ENCODE data around the gene PDE4A. TPM values are rescaled to one million over a fixed set of nuclear protein-coding genes. Genes with fewer than 3 reads are reported as not detected.

Gene PDE4A
- polyA plus RNA-seq, 2 of the 4 experiments (the other 2 are of a cell fraction), result 1.2 to 3.7 TPM

GRCh38 chr19:10388957-10389356, 31.4 kb upstream of the PDE4A start:
- WGBS (ENCODE audit: missing lambda C conversion rate), result 8% methylated on average over 3 of the region's 3 CpGs
- no peak overlapping the region for H3K4me3 ChIP-seq
- TF ChIP-seq EHF (CRISPR knock-in tag; IDR thresholded peaks at IDR 0.05) (no peak), CEBPB (IDR thresholded peaks at IDR 0.05) (no peak), RNF2 (IDR thresholded peaks at IDR 0.05; ENCODE audit: borderline replicate concordance, low read depth) (no peak), RAD21 (conservative IDR thresholded peaks at IDR 0.05 in 1 of 2, IDR thresholded peaks at IDR 0.05 in 1 of 2) (peak; percentile 81 to 82), CBX8 (IDR thresholded peaks at IDR 0.05) (no peak), SMC3 (IDR thresholded peaks at IDR 0.05) (peak; percentile 85), ZNF302 (CRISPR knock-in tag; IDR thresholded peaks at IDR 0.05) (no peak), RCOR1 (IDR thresholded peaks at IDR 0.05; ENCODE audit: low read depth, low read length) (no peak), ZSCAN20 (CRISPR knock-in tag; IDR thresholded peaks at IDR 0.05) (no peak), BHLHE40 (IDR thresholded peaks at IDR 0.05; ENCODE audit: low read depth, low read length) (no peak), RFX5 (IDR thresholded peaks at IDR 0.05) (no peak), SREBF2 (IDR thresholded peaks at IDR 0.05) (no peak), MAX (IDR thresholded peaks at IDR 0.05) (no peak), JUNB (IDR thresholded peaks at IDR 0.05) (no peak), CTCF (IDR thresholded peaks at IDR 0.05) (peak; percentile 81), EHMT2 (IDR thresholded peaks at IDR 0.05; ENCODE audit: low read depth) (no peak), HOXA7 (CRISPR knock-in tag; IDR thresholded peaks at IDR 0.05) (no peak), BCL3 (IDR thresholded peaks at IDR 0.05) (no peak), FOSL2 (IDR thresholded peaks at IDR 0.05) (no peak), FOSL2 (CRISPR knock-in tag; IDR thresholded peaks at IDR 0.05) (no peak), POLR2AphosphoS2 (conservative IDR thresholded peaks at IDR 0.05; ENCODE audit: low read length) (no peak; the same call in 1 of the 2 replicates)
- FAIRE-seq, result no peak
- DNase-seq (ENCODE audit: low read depth in 1 of 2, low spot score in 1 of 2), result peak; percentile 45 to 77
- CTCF ChIA-PET, result interaction anchor here (0.6 to 5.4 kb wide), 40 partner anchors 8 to 462 kb away, joined by 3 to 104 read pairs (median 4); partner anchors contain the start of genes EIF3G, FDX2, ICAM1 and ICAM5
- ATAC-seq, result peak; percentile 75 to 79
- H3K9me3 ChIP-seq, result no peaks in the 10 kb centered on the region
- no peak overlapping the region for H3K4me2 ChIP-seq
- H3K27ac ChIP-seq, result no peak overlapping the region
- POLR2A ChIA-PET, result interaction anchor here (0.7 to 1.8 kb wide), 4 partner anchors 9 to 129 kb away, joined by 4 to 10 read pairs (median 6); partner anchors contain the start of genes ICAM1 and TYK2
- H3K4me1 ChIP-seq, result no peaks in the 10 kb centered on the region

GRCh38 chr19:10389863-10390262, 30.5 kb upstream of the PDE4A start:
- Histone ChIP-seq H3K9me3 (no peaks in the 10 kb centered on the region), H3K4me3 (no peak overlapping the region), H3K4me2 (no peak overlapping the region), H3K4me1 (no peaks in the 10 kb centered on the region), H3K27ac (no peak overlapping the region)
- no peak for TF ChIP-seq KDM5A (IDR thresholded peaks at IDR 0.05)
- peak; percentile 36 to 47; a peak in 4 of 6 replicates for ATAC-seq
- ChIA-PET POLR2A (interaction anchor here (0.6 kb wide), 1 partner anchor 9 kb away, joined by 4 read pairs; the partner anchor contains the start of gene TYK2), CTCF (interaction anchor here (0.5 to 5.4 kb wide), 21 partner anchors 8 to 1497 kb away, joined by 3 to 104 read pairs (median 7); partner anchors contain the start of genes FDX2, ICAM1 and TYK2)
- WGBS (ENCODE audit: missing lambda C conversion rate), result 72% methylated on average over 12 of the region's 12 CpGs
- no peak for FAIRE-seq
- DNase-seq (ENCODE audit: low read depth in 1 of 2, low spot score in 1 of 2), result no peak

Data from A549 (cell line).